Endodermal cell (in vitro differentiated cells): ENCODE measurements around the gene RPL10A. TPM values are rescaled to one million over a fixed set of nuclear protein-coding genes. Genes with fewer than 3 reads are reported as not detected.

ENCODE experiments used
- DNase-seq: peaks from one replicate; pipeline ENCODE4 v3.0.0-alpha.2; 2017
- H3K27ac ChIP-seq: 2 replicates; pipeline ENCODE4 v1.5.1; 2013; ENCODE audit warnings: mild to moderate bottlenecking, low read depth, low read length, moderate library complexity
- H3K27me3 ChIP-seq: 2 replicates; pipeline ENCODE4 v1.6.1; 2013; ENCODE audit warnings: mild to moderate bottlenecking, low read length, moderate library complexity; ENCODE audit not compliant: insufficient read depth, control insufficient read depth, poor library complexity, severe bottlenecking
- H3K36me3 ChIP-seq: 2 replicates; pipeline ENCODE4 v1.7.0; 2013; ENCODE audit warnings: mild to moderate bottlenecking, low read length, moderate library complexity; ENCODE audit not compliant: control insufficient read depth, insufficient read depth
- H3K4me1 ChIP-seq: one replicate; pipeline ENCODE4 v1.7.0; 2013; ENCODE audit warnings: low read length; ENCODE audit not compliant: control insufficient read depth, insufficient read depth
- H3K4me3 ChIP-seq: 2 replicates; pipeline ENCODE4 v1.5.1; 2013; ENCODE audit warnings: mild to moderate bottlenecking, low read length, moderate library complexity
- H3K9ac ChIP-seq: 2 replicates; pipeline ENCODE4 v1.6.1; 2013; ENCODE audit warnings: mild to moderate bottlenecking, low read length, moderate library complexity; ENCODE audit not compliant: poor library complexity, severe bottlenecking; ENCODE audit errors: extremely low read depth
- H3K9me3 ChIP-seq: 2 replicates; pipeline ENCODE4 v1.6.1; 2013; ENCODE audit warnings: mild to moderate bottlenecking, low read length, moderate library complexity; ENCODE audit not compliant: control insufficient read depth
- H3K27ac Mint-ChIP-seq: 2 replicates; pipeline ENCODE4 v1.8.0; 2020; ENCODE audit warnings: mixed read lengths
- H3K27me3 Mint-ChIP-seq: 2 replicates; pipeline ENCODE4 v1.8.0; 2021; ENCODE audit warnings: mild to moderate bottlenecking, mixed read lengths; ENCODE audit not compliant: insufficient read depth
- H3K36me3 Mint-ChIP-seq: 2 replicates; pipeline ENCODE4 v1.8.0; 2020; ENCODE audit warnings: low read depth, mixed read lengths
- H3K4me1 Mint-ChIP-seq: 2 replicates; pipeline ENCODE4 v1.8.0; 2020; ENCODE audit warnings: mixed read lengths
- H3K4me3 Mint-ChIP-seq: 2 replicates; pipeline ENCODE4 v1.8.0; 2020; ENCODE audit warnings: mild to moderate bottlenecking, moderate library complexity, mixed read lengths
- H3K9me3 Mint-ChIP-seq: 2 replicates; pipeline ENCODE4 v1.8.0; 2020; ENCODE audit warnings: mild to moderate bottlenecking, mixed read lengths
- WGBS, 2 experiments: methylation state at CpG; one replicate each; pipeline versions ENCODE4 v1.1.5 to v1.1.7; 2013; ENCODE audit warnings: missing lambda C conversion rate in 2 of 2, mixed read lengths in 1 of 2; ENCODE audit not compliant: insufficient coverage in 1 of 2, insufficient read length in 1 of 2; 5-methylcytosine and 5-hydroxymethylcytosine counted together
- long read RNA-seq, 4 experiments: library from polyadenylated mRNA in 2 of 4; library from RNA in 1 of 4; library from capped mRNA in 1 of 4; stranded (forward) in 3 of 4; unstranded in 1 of 4; transcript quantifications; one replicate each; pipeline ENCODE4 v2.0.0, GENCODE V29; 2020 to 2021; ENCODE audit warnings: inconsistent platforms in 1 of 4
- polyA plus RNA-seq, 2 experiments: library from polyadenylated mRNA; stranded (reverse); fragments of 50-300 nt; gene quantifications; one replicate each; pipeline ENCODE4 v1.2.3, GENCODE V29; 2013
- total RNA-seq, 2 donors: library from RNA; stranded (reverse); fragmentation: NEBNext Ultra II Directional in 1 of 2; extraction: Animal tissue kit (Norgen Biotek cat#: 25700) in 1 of 2; gene quantifications; 2 replicates in 1 of 2; 3 replicates in 1 of 2; pipeline ENCODE4 v1.2.1, GENCODE V29; 2021
- TF ChIP-seq, protein P1 (sequence below): fragments of 200-600 bp; sonication (generic); conservative IDR thresholded peaks from 2 replicates; pipeline ENCODE4 v1.5.0; 2021; ENCODE audit warnings: antibody characterized with exemption, mild to moderate bottlenecking

Gene RPL10A
- total RNA-seq: 1,000 to 10,000 TPM; 1,411 to 1,652 TPM
- polyA plus RNA-seq (2013, experiment 1 of 2): 1,752 TPM
- polyA plus RNA-seq (2013, experiment 2 of 2): 1,640 TPM
- long read RNA-seq, experiment 1, transcript RPL10A-201 (6 exons, 716 nt): major isoform, 275 of 599 reads
- long read RNA-seq, experiment 1, transcript RPL10A-202 (5 exons, 1,063 nt): minor isoform, 216 of 599 reads
- long read RNA-seq, experiment 1, transcript RPL10A-203 (5 exons, 1,069 nt): minor isoform, 5 of 599 reads
- long read RNA-seq, experiment 1, partial matches to known transcripts: 66 of 599 reads
- long read RNA-seq, experiment 1, other reads (novel, unspliced or antisense): 33 of 599 reads
- long read RNA-seq, experiment 2, transcript RPL10A-203 (5 exons, 1,069 nt): minor isoform, 5 of 515 reads
- long read RNA-seq, experiment 2, transcript RPL10A-202 (5 exons, 1,063 nt): minor isoform, 20 of 515 reads
- long read RNA-seq, experiment 2, transcript RPL10A-201 (6 exons, 716 nt): major isoform, 459 of 515 reads
- long read RNA-seq, experiment 2, partial matches to known transcripts: 10 of 515 reads
- long read RNA-seq, experiment 2, other reads (novel, unspliced or antisense): 17 of 515 reads
- long read RNA-seq, experiment 3, transcript RPL10A-202 (5 exons, 1,063 nt): minor isoform, 28 of 1,382 reads
- long read RNA-seq, experiment 3, transcript RPL10A-203 (5 exons, 1,069 nt): minor isoform, 60 of 1,382 reads
- long read RNA-seq, experiment 3, transcript RPL10A-204 (6 exons, 962 nt): minor isoform, 25 of 1,382 reads
- long read RNA-seq, experiment 3, transcript RPL10A-201 (6 exons, 716 nt): major isoform, 1,123 of 1,382 reads
- long read RNA-seq, experiment 3, partial matches to known transcripts: 64 of 1,382 reads
- long read RNA-seq, experiment 3, other reads (novel, unspliced or antisense): 81 of 1,382 reads
- long read RNA-seq, experiment 4, transcript RPL10A-204 (6 exons, 962 nt): minor isoform, 47 of 231 reads
- long read RNA-seq, experiment 4, transcript RPL10A-201 (6 exons, 716 nt): minor isoform, 23 of 231 reads
- long read RNA-seq, experiment 4, transcript RPL10A-203 (5 exons, 1,069 nt): major isoform, 48 of 231 reads
- long read RNA-seq, experiment 4, partial matches to known transcripts: 50 of 231 reads
- long read RNA-seq, experiment 4, other reads (novel, unspliced or antisense): 60 of 231 reads

DNA sequence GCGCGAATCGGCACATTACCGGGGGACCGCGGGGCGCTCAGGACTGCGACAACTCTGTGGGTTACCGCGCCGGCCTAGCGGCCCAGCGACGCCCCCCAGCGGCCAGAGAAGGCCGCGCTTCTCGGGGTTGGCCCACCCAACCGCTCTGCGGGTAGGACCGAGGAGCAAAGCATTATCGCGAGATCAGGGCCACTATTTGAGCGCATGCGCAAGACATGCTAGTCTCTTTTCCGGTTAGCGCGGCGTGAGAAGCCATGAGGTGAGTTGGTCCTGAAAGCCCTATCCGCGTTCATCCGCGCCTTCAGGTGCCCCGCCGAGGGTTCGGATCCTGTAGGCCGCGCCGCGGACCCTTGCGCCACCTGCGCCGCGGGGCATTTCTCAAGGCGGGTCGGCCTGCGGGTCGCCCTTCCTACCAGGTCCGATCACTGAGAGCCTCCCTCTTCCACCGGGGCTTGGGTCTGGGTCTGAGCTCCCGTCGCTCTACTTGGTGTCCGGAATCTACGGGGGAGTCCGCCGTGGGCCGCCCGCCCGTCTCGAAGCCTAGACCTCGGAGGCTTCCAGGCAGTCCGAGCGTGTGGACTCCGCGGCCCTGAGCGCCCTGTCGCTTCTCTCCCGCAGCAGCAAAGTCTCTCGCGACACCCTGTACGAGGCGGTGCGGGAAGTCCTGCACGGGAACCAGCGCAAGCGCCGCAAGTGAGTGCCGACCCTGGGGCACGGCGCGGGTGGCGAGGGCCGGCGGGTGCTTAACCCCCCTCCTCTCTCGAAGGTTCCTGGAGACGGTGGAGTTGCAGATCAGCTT, at the start of gene RPL10A:
TSS of gene RPL10A (plus strand) at position 221 of the 799 bp plus-strand sequence. CDS start at position 255, 34 bp downstream.
- Mint-ChIP-seq H3K36me3 (peaks cover 62% of the 10 kb centered on the region), H3K4me3 (peak within 1 kb of the TSS; percentile 96), H3K4me1 (peaks cover 18% of the 10 kb centered on the region), H3K27me3 (no peaks in the 10 kb centered on the region), H3K9me3 (no peaks in the 10 kb centered on the region), H3K27ac (peak within 1 kb of the TSS; percentile 99)
- Histone ChIP-seq H3K36me3 (peaks cover 66% of the 10 kb centered on the region), H3K27me3 (no peaks in the 10 kb centered on the region), H3K9ac (peak within 1 kb of the TSS; percentile 99), H3K4me1 (peaks cover 3% of the 10 kb centered on the region), H3K9me3 (no peaks in the 10 kb centered on the region), H3K4me3 (peak within 1 kb of the TSS; percentile 99), H3K27ac (peak within 1 kb of the TSS; percentile 97)
- WGBS, 2 experiments: 0% methylated on average over 44 to 86 of the region's 86 CpGs
- TF ChIP-seq, protein P1, sequence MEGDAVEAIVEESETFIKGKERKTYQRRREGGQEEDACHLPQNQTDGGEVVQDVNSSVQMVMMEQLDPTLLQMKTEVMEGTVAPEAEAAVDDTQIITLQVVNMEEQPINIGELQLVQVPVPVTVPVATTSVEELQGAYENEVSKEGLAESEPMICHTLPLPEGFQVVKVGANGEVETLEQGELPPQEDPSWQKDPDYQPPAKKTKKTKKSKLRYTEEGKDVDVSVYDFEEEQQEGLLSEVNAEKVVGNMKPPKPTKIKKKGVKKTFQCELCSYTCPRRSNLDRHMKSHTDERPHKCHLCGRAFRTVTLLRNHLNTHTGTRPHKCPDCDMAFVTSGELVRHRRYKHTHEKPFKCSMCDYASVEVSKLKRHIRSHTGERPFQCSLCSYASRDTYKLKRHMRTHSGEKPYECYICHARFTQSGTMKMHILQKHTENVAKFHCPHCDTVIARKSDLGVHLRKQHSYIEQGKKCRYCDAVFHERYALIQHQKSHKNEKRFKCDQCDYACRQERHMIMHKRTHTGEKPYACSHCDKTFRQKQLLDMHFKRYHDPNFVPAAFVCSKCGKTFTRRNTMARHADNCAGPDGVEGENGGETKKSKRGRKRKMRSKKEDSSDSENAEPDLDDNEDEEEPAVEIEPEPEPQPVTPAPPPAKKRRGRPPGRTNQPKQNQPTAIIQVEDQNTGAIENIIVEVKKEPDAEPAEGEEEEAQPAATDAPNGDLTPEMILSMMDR: peak; percentile 99
- DNase-seq: peak; percentile 97

DNA sequence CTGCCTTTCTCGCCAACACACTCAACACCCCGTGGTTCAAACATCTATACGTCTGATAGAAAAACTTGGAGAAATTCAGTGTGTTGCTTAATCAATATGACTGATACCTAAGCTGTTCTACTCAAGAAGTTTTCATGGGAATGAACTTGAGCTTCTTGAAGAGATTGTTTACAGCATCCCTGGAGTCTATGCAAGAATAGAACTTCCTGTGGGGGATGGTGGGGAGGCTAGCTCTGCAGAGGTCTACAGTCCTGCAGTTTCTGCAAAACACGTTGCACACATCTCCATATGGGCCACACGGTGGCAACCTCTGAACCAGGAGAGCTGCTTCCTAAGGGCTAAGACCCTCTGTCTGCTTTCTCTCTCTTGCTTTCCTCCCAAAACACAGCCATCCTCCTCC, 48.8 kb upstream of the RPL10A start:
- no peaks in the 10 kb centered on the region for H3K9me3 ChIP-seq
- H3K27ac ChIP-seq: no peak overlapping the region
- H3K4me1 ChIP-seq: no peaks in the 10 kb centered on the region
- H3K4me3 ChIP-seq: no peak overlapping the region
- DNase-seq: peak; percentile 54
- H3K4me3 Mint-ChIP-seq: no peak overlapping the region
- TF ChIP-seq, protein P1: peak; percentile 63
- H3K9me3 Mint-ChIP-seq: no peaks in the 10 kb centered on the region
- no peak overlapping the region for H3K9ac ChIP-seq
- H3K27me3 ChIP-seq: no peaks in the 10 kb centered on the region
- no peaks in the 10 kb centered on the region for H3K36me3 ChIP-seq
- H3K4me1 Mint-ChIP-seq: peaks cover 19% of the 10 kb centered on the region
- WGBS, 2 experiments: 70 to 77% methylated on average over 5 of the region's 5 CpGs
- H3K27ac Mint-ChIP-seq: peak overlapping the region; percentile 55
- peaks cover 2% of the 10 kb centered on the region for H3K36me3 Mint-ChIP-seq
- H3K27me3 Mint-ChIP-seq: no peaks in the 10 kb centered on the region
